Coronary artery (tissue), 2 donors: ENCODE data around the gene KRTAP2-1.
"Not testable (repeated sequence)": the region's sequence is repeated elsewhere in the genome, so short reads cannot be mapped to it uniquely, and the experiment has no call there.

Experiments used
- DNase-seq: peaks from one replicate; pipeline ENCODE4 v3.0.0-alpha.2; 2017; ENCODE audit warnings: low spot score
- H3K27ac ChIP-seq, 2 donors: fragments of 200-600 bp; sonication (generic); one replicate each; pipeline ENCODE4 v1.5.1; 2016 to 2019
- H3K4me3 ChIP-seq: fragments of 200-600 bp; sonication (generic); 2 replicates; pipeline ENCODE4 v1.5.1; 2016; ENCODE audit warnings: mild to moderate bottlenecking, moderate library complexity
- TF ChIP-seq, protein P1 (sequence below): fragments of 200-600 bp; sonication (generic); IDR thresholded peaks from one replicate; pipeline ENCODE4 v1.5.1; 2019; ENCODE audit warnings: antibody characterized with exemption

The KRTAP2-1 gene

DNA sequence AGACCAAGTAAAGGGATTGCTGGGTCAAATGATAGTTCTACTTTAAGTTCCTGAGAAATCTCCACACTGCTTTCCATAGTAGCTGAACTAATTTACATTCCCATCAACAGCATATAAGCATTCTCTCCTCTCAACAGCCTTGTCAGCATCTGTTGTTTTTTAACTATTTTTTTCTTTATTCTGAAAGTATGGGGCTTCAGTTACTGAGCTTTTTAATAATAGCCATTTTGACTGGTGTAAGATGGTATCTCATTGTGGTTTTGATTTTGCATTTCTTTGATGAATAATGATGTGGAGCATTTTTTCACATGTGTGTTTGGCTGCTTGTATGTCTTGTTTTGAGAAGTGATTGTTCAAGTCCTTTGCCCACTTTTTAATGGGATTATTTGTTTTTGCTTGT, 5.5 kb upstream of the KRTAP2-1 start:
- DNase-seq = no peak

DNA sequence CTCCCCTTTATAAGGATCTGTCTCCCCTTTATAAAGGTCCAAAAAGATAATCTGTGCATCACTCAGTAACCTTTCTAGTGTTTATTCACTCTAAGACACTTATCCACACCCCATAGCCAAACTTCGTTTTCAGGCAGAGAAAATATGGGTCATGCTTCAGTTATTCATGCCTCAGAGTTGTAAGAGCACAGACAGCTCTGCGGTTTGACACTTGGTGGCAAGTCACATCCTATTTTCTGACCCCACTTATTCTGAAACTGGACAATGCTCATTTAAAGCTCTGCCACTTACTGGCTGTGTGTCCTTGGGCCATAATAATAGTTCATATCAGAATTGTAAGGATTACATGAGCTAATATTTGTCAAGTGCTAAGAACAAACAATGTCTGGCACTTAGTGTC, 2.0 kb upstream of the KRTAP2-1 start:
- TF ChIP-seq, protein P1, sequence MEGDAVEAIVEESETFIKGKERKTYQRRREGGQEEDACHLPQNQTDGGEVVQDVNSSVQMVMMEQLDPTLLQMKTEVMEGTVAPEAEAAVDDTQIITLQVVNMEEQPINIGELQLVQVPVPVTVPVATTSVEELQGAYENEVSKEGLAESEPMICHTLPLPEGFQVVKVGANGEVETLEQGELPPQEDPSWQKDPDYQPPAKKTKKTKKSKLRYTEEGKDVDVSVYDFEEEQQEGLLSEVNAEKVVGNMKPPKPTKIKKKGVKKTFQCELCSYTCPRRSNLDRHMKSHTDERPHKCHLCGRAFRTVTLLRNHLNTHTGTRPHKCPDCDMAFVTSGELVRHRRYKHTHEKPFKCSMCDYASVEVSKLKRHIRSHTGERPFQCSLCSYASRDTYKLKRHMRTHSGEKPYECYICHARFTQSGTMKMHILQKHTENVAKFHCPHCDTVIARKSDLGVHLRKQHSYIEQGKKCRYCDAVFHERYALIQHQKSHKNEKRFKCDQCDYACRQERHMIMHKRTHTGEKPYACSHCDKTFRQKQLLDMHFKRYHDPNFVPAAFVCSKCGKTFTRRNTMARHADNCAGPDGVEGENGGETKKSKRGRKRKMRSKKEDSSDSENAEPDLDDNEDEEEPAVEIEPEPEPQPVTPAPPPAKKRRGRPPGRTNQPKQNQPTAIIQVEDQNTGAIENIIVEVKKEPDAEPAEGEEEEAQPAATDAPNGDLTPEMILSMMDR = no peak
- H3K4me3 ChIP-seq = no peak overlapping the region
- no peak for DNase-seq
- H3K27ac ChIP-seq = no peak overlapping the region

More for the DNA sequence above, 5.5 kb upstream of the KRTAP2-1 start:
- TF ChIP-seq, protein P1 = no peak
- no peak overlapping the region for H3K4me3 ChIP-seq
- no peak overlapping the region for H3K27ac ChIP-seq

DNA sequence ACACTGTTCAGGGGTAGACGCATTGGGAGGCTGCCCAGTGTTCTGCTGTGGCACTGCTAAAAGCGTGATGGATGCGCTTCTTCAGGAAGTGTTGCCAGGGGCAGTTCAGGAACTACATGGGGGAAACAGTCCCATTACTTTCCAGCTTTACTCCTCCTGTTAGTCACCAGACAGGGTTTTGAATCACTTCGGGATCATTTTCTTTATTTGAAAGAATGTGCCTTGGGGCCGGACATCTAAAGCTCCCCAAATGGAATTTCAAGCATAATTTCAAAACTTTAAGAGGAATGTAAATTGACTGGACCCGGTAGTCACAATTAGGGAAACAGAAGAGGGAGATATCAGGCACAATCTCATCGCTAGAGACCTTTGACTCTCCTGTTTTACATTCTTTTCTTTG, 1.3 kb upstream of the KRTAP2-1 start:
- DNase-seq = no peak
- Histone ChIP-seq H3K27ac (no peak overlapping the region), H3K4me3 (no peak overlapping the region)
- TF ChIP-seq, protein P1 = no peak

DNA sequence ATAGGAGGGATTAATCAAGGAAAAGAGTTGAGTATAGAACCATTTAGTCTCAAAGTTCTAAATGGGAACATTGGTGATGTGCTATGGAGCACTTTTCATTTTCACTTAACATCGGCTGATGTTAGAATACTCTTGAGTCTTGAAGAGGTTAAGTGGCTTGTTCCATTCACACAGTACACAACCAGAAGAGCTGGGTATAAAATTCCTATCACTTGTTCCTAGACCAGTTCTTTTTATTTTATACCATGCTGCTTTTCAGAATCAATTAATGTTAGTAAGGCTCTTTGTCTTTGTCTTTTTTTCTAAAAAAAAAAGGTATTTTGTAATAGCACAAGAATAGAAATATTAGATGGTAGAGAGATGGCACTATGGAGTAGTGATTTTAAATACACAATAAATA, 4.2 kb downstream of the KRTAP2-1 start:
- no peak overlapping the region for H3K4me3 ChIP-seq
- DNase-seq = no peak
- no peak overlapping the region for H3K27ac ChIP-seq
- TF ChIP-seq, protein P1 = no peak

DNA sequence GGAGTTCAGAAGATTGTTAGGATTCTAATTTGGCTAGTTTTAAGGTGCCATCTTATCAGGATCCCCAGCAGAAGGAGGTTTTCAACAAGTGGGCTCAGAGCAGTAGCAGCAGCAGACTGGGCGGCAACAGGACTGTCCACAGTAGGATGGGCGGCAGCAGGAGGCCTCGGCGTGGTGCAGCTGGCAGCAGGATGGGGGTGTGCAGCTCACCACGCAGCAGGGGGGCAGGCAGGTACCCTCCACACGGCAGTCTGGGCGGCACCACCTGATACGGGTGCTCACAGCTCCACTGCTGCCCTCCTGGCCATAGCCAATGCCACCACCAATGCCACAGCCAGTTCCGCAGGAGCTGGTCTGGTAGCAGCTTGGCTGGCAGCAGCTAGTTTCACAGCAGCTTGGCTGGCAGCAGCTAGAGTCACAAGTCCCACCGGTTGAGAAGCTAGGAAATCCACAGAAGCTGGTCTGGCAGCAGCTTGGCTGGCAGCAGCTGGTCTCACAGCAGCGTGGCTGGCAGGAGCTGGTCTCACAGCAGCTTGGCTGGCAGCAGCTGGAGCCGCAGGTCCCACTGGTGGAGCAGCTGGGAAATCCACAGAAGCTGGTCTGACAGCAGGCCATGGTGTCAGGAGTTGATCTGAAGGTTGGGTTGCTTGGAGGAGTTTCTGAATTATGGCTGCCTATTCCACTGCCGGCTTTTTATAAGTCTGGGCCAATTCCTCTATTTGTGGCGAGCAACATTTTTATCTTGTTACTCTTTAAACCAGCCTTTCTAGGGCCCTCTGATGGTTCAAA, 6.1 kb downstream of the KRTAP2-1 start, which contains the start of gene KRTAP1-1:
Gene KRTAP1-1 (minus strand): TSS at position 668 of the 789 bp plus-strand sequence. CDS start 53 bp downstream, at position 615.
- H3K4me3 ChIP-seq, DNase-seq, H3K27ac ChIP-seq: not testable (repeated sequence)

DNA sequence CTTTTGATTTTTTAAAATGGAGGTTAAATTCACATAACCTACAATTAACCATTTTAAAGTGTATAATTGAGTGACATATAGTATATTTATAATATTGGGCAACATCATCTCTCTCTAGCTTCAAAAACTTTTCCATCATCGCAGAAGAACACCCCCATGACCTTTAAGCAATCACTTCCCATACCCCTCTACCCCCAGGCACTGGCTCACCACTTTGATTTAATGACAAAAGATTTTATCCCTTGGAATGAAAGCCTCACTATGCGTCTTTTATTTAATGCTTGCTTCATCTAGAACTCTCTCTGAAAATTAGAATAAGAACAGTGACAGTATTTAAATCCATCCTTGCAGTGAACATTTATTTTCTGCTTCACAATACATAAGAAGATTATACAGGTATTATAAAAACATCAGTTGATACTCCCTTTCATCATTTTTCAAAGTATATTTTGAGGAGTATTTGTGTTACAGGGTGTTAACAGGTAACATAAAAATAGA, 9.2 kb downstream of the KRTAP2-1 start:
- no peak overlapping the region for H3K27ac ChIP-seq

DNA sequence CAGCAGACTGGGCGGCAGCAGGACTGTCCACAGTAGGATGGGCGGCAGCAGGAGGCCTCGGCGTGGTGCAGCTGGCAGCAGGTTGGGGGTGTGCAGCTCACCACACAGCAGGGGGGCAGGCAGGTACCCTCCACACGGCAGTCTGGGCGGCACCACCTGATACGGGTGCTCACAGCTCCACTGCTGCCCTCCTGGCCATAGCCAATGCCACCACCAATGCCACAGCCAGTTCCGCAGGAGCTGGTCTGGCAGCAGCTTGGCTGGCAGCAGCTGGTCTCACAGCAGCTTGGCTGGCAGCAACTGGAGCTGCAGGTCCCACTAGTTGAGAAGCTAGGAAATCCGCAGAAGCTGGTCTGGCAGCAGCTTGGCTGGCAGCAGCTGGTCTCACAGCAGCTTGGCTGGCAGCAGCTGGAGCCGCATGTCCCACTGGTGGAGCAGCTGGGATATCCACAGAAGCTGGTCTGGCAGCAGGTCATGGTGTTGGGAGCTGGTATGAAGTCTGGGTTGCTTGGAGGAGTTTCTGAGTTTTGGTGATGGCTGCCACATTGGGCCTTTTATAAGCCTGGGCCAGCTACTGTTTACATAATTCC, 12.7 kb downstream of the KRTAP2-1 start, which contains the start of gene KRTAP1-3:
Gene KRTAP1-3 (minus strand): TSS at position 529 of the 590 bp plus-strand sequence. CDS start 53 bp downstream, at position 476.
- H3K4me3 ChIP-seq, DNase-seq, H3K27ac ChIP-seq: not testable (repeated sequence)

More for the DNA sequence above, 9.2 kb downstream of the KRTAP2-1 start:
- no peak for DNase-seq
- TF ChIP-seq, protein P1 = no peak
- no peak overlapping the region for H3K4me3 ChIP-seq
